Measurements from ENCODE around the gene MBD3. TPM values are rescaled to one million over a fixed set of nuclear protein-coding genes. Genes with fewer than 3 reads are reported as not detected.
"Not testable (repeated sequence)": the region's sequence is repeated elsewhere in the genome, so short reads cannot be mapped to it uniquely, and the experiment has no call there.

Gene MBD3
- total and polyA plus RNA-seq, 8 donors: 39.8 to 154 (median 57.4) TPM

- intact Hi-C loops (cut with DNase I; ENCODE audit: low total_unique reads): no loop called here
- H3K27me3 ChIP-seq: peaks cover 0 to 88% (median 30%) of the 10 kb centered on the region in 3 donors
- H3K27ac ChIP-seq: no peak overlapping the region
- DNase-seq: no peak
- 80 to 90% (median 89%) methylated on average over 10 to 11 of the region's 11 CpGs for WGBS, 5 donors
- no peaks in the 10 kb centered on the region for H3K36me3 ChIP-seq
- no peak overlapping the region for H3K4me3 ChIP-seq
- H3K4me1 ChIP-seq: no peaks in the 10 kb centered on the region
- TF ChIP-seq CTCF (IDR thresholded peaks at IDR 0.05): no peak
- no peak for TF ChIP-seq EP300 (IDR thresholded peaks at IDR 0.05)
- TF ChIP-seq POLR2AphosphoS5 (IDR thresholded peaks at IDR 0.05): no peak
- no peak for TF ChIP-seq POLR2A (IDR thresholded peaks at IDR 0.05)
- no peaks in the 10 kb centered on the region for H3K9me3 ChIP-seq
Observed at GRCh38 chr19:1531587-1531986, 61.1 kb downstream of the MBD3 start.

GRCh38 chr19:1530856-1531255 is 61.8 kb downstream of the MBD3 start:
- WGBS, 5 donors: 88 to 93% (median 91%) methylated on average over 7 to 11 of the region's 11 CpGs
- intact Hi-C loops (cut with DNase I; ENCODE audit: low total_unique reads): not testable (repeated sequence)
- peaks cover 0 to 92% (median 37%) of the 10 kb centered on the region in 3 donors for H3K27me3 ChIP-seq

GRCh38 chr19:1529430-1529816 is 63.2 kb downstream of the MBD3 start:
- Histone ChIP-seq H3K4me1 (peaks cover 0 to 6% (median under 1%) of the 10 kb centered on the region in 4 donors), H3K27me3 (peaks cover 7 to 93% (median 52%) of the 10 kb centered on the region in 3 donors), H3K36me3 (no peaks in the 10 kb centered on the region), H3K4me3 (no peak overlapping the region), H3K9me3 (no peaks in the 10 kb centered on the region), H3K27ac (no peak overlapping the region)
- 72 to 84% (median 79%) methylated on average over 3 to 16 of the region's 16 CpGs for WGBS, 5 donors
- intact Hi-C loops (cut with DNase I; ENCODE audit: low total_unique reads): no loop called here
- DNase-seq: no peak
- no peak for TF ChIP-seq EP300 (IDR thresholded peaks at IDR 0.05)
- TF ChIP-seq POLR2AphosphoS5 (IDR thresholded peaks at IDR 0.05): no peak
- TF ChIP-seq POLR2A (IDR thresholded peaks at IDR 0.05): no peak
- TF ChIP-seq CTCF (IDR thresholded peaks at IDR 0.05): no peak

More at GRCh38 chr19:1530856-1531255, 61.8 kb downstream of the MBD3 start:
- not testable (repeated sequence) for DNase-seq, H3K27ac ChIP-seq, H3K9me3 ChIP-seq, H3K36me3 ChIP-seq, H3K4me3 ChIP-seq, H3K4me1 ChIP-seq

- Histone ChIP-seq H3K36me3 (no peaks in the 10 kb centered on the region), H3K27ac (no peak overlapping the region), H3K9me3 (no peaks in the 10 kb centered on the region), H3K4me1 (peaks cover 0 to 12% (median 6%) of the 10 kb centered on the region in 4 donors), H3K27me3 (peaks cover 7 to 97% (median 58%) of the 10 kb centered on the region in 3 donors), H3K4me3 (no peak overlapping the region)
- intact Hi-C loops (cut with DNase I; ENCODE audit: low total_unique reads): no loop called here
- TF ChIP-seq POLR2AphosphoS5 (IDR thresholded peaks at IDR 0.05): no peak
- no peak for TF ChIP-seq CTCF (IDR thresholded peaks at IDR 0.05)
- TF ChIP-seq EP300 (IDR thresholded peaks at IDR 0.05): no peak
- TF ChIP-seq POLR2A (IDR thresholded peaks at IDR 0.05): no peak
- 77 to 81% (median 79%) methylated on average over 20 to 21 of the region's 23 CpGs for WGBS, 5 donors
- DNase-seq: no peak
Observed at GRCh38 chr19:1528596-1529429, 63.9 kb downstream of the MBD3 start.
